Caki2 (cell line): ENCODE measurements around the gene ULK1. TPM values are rescaled to one million over a fixed set of nuclear protein-coding genes. Genes with fewer than 3 reads are reported as not detected.

ENCODE experiments used
- DNase-seq: peaks from one replicate; pipeline ENCODE4 v3.0.0-alpha.2; 2015; ENCODE audit warnings: low read depth
- in situ Hi-C: cut with HindIII; loops from 2 replicates; pipeline ENCODE4 v1.10.0; 2016; ENCODE audit warnings: low sequenced_read_pairs, low pct_unique_long_range_greater_than_20kb, mixed read lengths
- total RNA-seq: library from RNA; depleted of rRNA; stranded (reverse); fragments of >200 nt; shearing (Covaris generic); gene quantifications from 2 replicates; pipeline ENCODE4 v1.2.3, GENCODE V29; 2014; ENCODE audit warnings: low replicate concordance; rRNA removed

ULK1 gene
- 3.7 and 7.4 TPM in 2 replicates for total RNA-seq

DNA sequence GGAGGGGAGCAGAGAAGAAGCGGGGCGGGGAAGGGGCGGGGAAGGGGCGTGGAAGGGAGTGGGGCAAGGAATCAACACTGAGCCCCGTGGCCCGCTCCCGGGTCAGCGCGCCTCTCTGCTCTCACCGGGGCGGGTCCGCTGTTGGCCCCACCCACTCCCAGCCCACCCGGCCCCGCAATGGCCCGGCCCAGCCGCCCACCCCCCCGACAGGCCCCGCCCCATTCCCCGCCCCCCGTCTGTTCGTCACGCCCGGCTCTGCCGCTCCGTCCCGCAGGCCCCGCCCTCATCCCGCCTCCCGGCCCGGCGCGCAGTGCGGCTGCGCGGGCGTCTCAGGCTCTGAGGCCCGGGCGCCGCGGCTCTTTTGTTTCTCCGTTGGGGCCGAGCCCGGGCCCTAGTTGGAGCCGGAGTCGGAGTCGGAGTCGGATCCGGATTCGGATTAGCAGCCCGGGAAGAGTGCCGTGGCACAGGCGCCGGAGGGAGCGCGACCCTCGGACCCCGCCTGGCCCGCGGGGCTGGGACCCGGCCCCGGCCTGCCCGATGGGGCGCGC is at the start of gene ULK1:
ULK1 (plus strand) TSS at position 310 of the 548 bp plus-strand sequence. CDS start 380 bp downstream, outside the sequence.
- peak; percentile 69 for DNase-seq
- in situ Hi-C loops: no loop called here

DNA sequence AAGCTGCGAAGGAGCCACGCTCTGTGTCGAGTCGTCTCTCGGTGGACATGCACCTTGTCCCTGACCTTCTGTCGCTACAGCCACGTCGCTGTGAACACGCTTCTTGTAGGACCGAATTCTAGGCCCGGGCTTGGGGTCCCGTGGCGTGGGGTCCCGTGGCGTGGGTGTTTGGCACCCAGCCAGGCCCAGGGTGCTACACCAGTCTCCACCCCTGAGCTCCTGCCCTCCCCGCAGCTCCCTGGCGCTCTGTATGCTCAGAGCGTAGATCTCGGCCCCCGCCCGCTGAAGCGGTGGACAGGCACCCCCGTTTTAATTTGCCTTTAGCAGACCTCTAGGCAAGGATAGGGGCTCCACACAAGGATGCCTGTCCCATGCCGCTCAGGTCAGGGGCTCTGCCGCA is 49.8 kb upstream of the ULK1 start:
- DNase-seq: no peak
- in situ Hi-C loops: no loop called here

DNA sequence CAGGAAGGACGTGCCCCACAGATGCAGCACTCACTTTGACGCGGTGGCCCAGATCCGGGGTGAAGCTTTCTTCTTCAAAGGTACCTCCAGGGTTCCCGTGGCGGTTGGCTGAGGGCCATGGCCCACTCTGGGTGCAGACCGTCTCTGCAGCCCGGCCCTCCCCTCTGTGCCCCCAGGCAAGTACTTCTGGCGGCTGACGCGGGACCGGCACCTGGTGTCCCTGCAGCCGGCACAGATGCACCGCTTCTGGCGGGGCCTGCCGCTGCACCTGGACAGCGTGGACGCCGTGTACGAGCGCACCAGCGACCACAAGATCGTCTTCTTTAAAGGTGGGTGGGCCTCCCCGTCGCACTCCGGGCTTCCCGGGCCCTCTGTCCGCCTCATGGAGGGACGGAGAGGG is 49.3 kb upstream of the ULK1 start:
- DNase-seq: no peak
- in situ Hi-C loops: no loop called here

- in situ Hi-C loops: no loop called here
Measured at GRCh38 chr12:131847456-131847855, 47.0 kb upstream of the ULK1 start.

GRCh38 chr12:131848753-131849152 is 45.7 kb upstream of the ULK1 start:
- in situ Hi-C loops: no loop called here

More at GRCh38 chr12:131847456-131847855, 47.0 kb upstream of the ULK1 start:
- no peak for DNase-seq

GRCh38 chr12:131849700-131850553 is 44.5 kb upstream of the ULK1 start:
- no peak for DNase-seq
- in situ Hi-C loops: no loop called here

More at GRCh38 chr12:131848753-131849152, 45.7 kb upstream of the ULK1 start:
- DNase-seq: no peak

DNA sequence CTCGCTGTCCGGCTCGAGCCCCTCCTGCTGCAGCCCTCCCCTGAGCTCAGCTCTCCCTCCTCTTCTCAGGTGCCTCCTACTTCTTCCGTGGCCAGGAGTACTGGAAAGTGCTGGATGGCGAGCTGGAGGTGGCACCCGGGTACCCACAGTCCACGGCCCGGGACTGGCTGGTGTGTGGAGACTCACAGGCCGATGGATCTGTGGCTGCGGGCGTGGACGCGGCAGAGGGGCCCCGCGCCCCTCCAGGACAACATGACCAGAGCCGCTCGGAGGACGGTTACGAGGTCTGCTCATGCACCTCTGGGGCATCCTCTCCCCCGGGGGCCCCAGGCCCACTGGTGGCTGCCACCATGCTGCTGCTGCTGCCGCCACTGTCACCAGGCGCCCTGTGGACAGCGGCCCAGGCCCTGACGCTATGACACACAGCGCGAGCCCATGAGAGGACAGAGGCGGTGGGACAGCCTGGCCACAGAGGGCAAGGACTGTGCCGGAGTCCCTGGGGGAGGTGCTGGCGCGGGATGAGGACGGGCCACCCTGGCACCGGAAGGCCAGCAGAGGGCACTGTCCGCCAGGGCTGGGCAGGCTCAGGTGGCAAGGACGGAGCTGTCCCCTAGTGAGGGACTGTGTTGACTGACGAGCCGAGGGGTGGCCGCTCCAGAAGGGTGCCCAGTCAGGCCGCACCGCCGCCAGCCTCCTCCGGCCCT is 43.4 kb upstream of the ULK1 start:
- DNase-seq: no peak

DNA sequence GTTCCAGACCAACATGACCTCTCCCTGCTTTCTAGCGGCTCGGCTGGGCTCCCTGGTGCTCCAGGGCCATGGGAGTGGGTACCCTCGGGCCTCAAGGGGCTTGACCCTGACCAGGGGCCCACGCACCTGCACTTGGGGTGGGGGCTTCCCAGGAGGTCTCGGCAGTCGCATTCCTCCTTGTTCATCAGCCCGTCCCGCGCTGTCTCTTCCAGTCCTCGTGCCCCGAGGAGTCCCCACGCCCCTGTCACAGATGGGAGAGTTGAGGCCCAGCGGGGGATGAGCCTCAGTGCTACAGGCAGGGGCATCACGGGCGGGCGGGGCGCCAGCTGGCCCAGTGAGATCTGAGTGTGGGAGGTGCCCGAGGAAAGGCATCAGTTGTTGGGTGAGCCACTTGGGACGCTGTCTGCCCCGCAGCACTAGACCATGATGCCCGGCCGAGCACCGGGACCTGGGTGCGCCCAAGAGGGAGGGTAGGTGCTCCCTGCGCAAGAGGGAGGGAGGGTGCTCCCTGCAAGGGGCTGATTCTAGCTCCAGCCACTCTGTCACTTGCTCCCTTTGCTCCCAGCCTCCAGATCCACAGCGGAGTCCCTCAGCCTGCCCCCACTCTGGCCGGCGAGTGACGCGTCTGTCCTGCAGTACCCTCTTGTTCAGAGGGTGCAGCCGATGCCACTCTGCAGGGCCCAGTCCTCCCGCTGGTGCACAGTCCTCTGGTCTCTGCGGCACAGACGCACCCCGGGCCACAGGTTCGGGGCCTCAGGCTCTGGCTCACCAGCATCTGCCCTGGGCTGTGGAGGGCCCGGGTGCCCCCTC is 42.5 kb upstream of the ULK1 start:
- DNase-seq: no peak
- in situ Hi-C loops: no loop called here

More for the DNA sequence above, 43.4 kb upstream of the ULK1 start:
- in situ Hi-C loops: no loop called here

DNA sequence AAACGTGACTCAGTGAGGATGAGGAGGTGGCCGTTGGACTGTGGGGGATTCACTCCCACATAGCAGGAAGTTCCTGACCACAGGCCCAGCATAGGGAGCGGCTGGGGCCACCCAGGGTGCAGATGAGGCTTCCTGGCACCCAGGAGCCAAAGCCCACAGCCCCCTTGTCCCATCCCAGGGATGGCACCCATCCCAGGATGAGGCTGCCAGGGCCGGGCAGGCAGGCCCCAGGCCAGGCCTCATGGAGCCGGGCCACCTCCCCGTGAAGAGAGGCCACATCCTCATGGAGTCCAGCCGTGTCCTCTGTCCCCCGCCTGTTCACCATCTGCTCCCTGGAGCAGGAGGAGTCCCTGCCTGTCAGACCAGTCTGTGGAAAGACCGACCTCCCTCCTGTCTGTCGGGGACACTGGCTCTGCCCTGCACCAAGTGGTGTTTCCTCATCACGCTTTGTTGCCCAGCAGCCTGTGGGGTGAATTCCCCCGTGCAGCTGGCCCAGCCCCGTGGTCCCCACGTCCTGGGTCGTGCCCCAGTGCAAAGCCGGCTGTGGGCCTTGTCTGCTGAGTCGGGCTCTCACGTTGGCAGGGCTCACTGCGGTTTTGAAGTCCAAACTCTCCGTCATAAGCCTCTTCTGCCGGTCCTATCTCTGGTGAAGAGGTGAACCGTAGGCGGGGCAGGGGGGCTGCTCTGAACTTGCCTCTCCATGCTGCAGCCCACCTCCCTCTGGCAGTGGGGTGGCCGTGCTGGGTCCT is 41.7 kb upstream of the ULK1 start:
- DNase-seq: no peak
- in situ Hi-C loops: no loop called here

GRCh38 chr12:131853832-131854797 is 40.3 kb upstream of the ULK1 start:
- in situ Hi-C loops: no loop called here
- no peak for DNase-seq

DNA sequence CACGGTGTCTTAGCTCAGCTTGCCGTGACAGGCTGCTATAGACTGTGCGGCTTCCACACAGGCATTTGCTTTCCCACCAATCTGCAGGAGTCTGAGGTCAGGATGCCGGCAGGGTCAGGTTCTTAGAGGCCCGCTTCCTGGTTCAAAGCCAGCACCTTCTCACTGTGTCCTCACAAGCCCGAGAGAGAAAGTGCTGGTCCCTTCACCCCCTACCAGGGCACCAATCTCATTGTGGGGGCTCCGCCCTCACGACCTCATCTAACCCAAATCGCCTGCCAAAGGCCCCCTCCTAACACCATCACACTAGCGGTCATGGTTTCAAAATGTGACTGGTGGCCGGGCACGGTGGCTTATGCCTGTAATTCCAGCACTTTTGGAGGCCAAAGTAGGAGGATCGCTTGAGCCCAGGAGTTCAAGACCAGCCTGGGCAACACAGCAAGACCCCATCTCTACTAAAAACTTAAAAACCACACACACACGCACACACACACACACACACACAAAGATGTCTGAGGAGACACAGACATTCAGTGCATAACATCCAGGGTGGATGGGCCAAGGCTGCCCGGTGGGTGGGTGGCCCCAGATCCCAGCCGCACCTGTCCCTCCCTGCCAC is 39.5 kb upstream of the ULK1 start:
- DNase-seq: no peak
- in situ Hi-C loops: no loop called here

DNA sequence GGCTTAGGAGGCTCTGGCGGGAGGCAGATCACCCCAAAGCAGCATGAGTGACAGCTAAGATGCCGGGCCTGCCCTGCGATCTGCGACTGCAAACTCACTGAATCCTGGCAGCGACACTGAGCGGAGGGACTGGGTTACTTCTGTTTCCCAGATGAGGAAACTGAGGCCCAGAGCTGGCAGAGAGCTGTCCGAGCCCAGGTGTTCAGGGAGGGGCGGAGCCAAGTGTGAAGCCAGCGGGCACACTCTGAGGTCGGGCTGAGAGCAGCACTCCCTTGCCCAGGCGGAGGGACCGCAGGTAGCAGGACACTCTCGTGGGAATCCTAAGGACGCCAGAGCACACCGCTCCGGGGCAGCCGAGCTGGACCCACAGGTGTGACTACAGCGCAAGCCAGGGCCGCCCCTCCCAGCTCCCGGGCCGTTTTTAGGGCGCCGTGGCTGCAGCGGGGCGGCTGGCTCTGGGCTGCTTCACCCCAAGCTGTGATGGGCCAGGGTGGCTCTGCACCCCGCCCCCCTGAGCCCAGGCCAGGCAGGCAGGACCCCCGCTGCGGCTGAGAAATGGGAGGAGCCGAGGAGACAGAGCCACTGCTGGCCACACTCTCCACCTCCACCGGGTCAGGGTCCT is 38.8 kb upstream of the ULK1 start:
- in situ Hi-C loops: no loop called here
- no peak for DNase-seq

- in situ Hi-C loops: no loop called here
- DNase-seq: no peak
Measured at GRCh38 chr12:131856366-131857097, 37.9 kb upstream of the ULK1 start.

DNA sequence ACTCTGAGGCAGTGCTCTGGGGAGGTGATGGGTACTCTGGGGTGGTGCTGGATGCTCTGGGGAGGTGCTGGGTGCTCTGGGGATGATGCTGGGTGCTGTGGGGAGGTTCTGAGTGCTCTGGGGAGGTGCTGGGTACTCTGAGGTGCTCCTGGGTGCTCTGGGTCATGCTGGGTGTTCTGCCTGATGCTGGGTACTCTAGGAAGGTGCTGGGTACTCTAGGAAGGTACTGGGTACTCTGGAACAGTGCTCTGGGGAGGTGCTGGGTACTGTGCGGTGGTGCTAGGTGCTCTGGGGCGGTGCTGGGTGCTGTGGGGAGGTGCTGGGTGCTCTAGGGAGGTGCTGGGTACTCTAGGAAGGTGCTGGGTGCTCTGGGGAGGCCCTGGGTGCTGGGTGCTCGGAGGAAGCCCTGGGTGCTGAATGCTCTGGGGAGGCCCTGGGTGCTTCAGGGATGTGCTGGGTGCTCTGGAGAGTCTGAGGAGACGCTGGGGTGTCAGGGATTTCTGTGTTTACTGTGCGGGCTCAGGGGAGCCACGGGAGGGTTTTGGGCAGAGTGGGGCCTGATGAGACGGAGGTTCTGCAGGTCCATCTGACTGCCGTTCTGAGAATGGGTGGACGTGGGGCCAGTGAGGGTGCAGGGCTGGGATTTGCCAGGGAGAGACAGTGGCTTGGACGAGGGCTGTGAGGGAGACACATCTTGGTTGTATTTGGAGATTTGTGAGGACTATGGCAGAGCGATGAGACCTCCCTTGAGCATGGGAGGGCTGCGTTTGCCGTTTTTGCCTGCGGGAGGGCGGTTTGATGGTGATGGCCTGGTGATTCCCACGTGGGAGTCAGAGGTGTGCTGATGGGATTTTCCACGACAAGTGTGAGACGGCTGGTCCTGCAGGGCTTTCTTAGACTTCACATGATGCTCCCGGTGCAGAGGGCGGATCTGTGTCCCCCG is 36.2 kb upstream of the ULK1 start:
- in situ Hi-C loops: no loop called here
- DNase-seq: no peak
